HG02981 (cell line): ENCODE data around the gene COMMD1.
"Not testable (repeated sequence)": the region's sequence is repeated elsewhere in the genome, so short reads cannot be mapped to it uniquely, and the experiment has no call there.

Experiments used
- ATAC-seq: cut with Tn5 transposase; IDR thresholded peaks from one replicate; pipeline ENCODE4 v1.9.1; 2021; ENCODE audit warnings: mild to moderate bottlenecking, moderate library complexity; ENCODE audit not compliant: unreplicated experiment

Gene COMMD1

DNA sequence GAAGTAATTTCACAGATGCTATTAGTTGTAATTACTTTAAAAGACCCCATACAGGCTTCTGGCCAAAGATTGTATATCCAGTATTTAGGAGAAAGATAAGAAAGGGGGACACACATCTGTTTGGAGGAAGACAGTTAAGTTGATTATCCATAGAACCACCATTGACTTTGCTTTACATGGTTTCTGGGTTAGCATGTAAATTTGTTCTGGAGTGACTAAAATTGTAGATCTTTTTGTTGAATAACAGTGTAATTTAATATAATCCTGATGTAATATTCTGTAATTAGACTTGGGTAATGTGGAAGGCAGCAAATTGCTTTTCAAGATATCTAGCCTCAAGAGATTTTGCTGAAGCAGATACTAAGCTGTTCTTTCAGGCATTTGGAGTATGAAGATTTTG, 17.2 kb downstream of the COMMD1 start:
- no peak for ATAC-seq

DNA sequence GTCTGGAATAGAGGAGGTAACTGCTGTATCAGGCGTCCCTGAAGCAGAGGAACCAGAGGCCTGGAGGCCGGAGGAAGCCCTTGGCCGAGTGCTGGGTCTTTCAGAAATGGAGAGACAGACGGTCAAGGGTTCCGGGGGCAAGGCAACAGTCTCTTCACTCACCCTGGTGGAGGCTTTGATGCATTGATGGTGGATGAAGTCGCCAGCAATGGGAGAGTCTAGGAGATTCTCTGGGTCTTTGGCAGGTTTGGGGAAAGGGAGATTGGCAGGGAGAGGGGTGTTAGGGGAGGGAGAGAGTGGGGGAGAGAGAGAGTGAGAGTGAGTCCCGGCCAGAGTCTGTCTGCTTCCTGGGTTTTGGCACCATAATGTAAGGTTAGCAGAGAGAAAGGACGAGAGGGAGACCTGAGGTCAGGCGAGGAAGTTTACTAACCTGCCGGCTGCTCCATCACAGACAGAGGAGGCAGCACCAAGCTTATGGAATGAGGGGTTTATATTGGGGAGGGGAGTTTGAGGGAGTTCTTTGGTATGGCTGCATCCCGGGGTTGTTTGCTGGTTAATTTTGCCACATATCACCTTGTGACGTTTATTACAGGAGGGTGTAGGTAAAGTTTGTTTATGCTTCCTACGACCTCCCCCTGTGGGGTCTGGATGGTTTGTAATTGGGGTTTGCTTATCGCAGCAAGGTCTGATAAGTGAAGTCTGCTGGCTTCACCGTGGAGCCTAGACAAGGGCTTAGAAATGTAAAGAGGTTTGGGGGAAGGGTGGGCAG, 19.6 kb downstream of the COMMD1 start:
- no peak for ATAC-seq

DNA sequence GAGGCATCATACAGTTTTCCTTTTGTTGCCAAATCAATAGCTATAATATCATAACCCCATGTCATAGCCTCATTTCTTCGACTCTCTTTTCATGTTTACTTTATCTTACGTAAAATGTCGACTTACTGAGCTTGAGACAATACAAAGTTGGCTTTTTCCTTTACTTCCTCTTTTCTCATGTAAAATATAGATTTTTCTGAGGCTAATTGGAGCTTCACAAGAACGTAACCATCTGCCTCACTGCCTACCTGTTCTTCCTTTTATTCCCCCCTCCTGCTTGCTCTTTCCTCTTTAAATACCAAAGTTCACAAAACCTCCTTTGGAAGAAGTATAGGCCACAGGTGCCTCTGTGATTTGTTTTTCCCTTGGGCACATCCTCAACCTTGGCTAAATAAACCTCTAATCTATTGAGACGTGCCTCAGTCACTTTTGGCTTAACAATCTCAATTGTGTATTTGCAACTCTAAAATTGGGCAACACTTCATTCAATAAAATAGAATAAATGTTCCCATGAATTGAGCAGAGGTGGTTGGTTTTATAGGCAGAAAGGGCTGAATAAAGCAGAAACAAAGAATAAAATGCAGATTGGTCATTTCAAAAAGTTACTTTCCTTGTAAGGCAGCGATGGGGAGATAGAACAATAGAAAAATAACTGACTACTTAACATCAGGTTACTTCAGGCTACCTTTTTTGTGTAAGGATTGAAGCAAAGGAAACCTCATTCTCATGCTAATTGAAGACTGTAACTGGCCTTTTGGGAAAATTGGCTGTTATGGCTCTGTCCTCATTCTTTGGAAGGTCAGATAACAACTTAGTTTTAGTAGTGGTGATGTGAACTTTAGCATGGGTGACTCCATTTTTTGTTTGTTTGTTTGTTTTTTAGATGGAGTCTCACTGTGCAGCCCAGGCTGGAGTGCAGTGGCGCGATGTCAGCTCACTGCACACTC, 21.3 kb downstream of the COMMD1 start:
- ATAC-seq, result no peak

DNA sequence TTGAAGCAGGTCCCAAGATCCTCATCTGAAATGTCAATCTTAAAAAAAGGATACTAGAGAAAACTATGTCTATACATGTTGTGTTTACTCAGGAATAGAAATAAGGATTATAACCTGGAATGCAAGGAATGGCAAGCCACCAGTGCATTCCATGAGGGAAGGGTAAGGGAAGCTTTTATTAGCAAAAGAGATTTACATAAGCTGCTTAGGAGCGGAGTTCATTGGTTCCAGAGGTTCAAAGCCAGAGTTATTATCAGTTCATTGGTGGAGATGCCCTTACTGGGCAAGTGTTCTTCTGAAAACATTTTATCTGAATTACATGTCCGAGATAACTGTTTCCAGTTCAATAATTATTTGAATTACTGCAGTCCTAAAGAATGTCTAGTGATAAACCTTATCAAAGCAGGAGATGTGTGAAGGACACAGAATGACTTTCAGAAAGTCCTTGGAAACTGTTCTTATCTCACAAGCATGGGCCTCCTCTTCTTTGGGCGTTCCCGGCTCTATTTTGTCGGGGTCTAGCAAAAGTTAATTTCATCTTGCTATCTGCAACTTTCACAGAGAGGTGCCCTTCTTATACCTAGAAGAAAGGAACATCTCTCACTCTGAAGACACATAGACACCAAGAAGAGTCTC, 23.5 kb downstream of the COMMD1 start:
- no peak for ATAC-seq

DNA sequence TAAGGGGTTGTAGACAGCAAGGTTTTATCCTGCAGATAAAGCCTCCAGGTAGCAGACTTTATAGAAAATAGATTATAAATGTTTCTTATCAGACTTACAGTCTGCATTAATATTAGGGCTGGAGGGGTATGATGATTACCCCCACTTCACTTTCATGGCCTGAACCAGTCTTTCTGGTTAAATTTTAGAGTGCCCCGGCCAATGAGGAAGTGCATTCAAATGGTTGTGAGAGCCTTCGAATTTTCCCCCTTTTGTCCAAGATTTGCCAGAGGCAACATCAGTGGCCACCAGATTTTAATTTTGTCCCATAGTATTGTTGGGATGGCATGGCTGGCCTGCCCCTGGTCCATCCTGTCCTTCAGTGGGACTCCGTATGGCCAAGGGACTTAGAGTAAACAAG, 31.6 kb downstream of the COMMD1 start:
- no peak for ATAC-seq

DNA sequence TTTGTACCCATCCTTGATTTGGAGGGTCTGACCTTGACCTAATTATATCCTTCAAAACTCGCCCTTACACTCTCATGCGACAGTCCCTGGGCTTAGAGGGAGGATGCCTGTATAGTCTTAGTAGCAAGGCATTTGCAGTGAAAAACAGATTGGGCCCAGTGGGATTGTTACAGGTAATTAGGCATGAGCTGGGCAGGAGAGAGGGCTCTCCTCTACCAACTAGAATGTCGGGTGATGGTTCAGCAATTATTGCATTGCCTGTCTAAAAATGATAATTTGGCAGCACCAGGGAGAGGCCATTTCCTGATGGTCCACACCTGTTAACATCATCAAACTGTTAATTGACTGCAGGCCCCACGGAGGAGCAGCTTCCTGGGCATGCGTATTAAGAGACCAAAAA, 32.4 kb downstream of the COMMD1 start:
- no peak for ATAC-seq

DNA sequence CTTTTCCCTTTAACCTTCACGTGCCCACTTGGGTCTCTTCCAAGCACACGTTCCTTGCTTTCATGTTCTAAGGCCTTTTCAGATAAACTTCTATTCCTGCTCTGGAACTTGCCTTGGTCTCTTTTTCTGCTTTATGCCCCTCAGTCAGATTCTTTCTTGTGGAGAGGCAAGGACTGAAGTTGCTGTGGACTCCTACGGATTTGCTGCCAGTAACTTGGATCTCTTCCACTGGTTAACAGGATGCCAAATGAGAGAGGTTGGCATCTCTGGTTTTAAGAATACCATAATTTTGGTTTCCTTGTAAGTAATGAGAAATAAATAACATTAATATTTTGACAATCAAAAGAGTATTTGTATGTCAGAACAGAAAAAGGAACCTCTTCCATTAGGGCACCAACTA, 33.0 kb downstream of the COMMD1 start:
- no peak for ATAC-seq

DNA sequence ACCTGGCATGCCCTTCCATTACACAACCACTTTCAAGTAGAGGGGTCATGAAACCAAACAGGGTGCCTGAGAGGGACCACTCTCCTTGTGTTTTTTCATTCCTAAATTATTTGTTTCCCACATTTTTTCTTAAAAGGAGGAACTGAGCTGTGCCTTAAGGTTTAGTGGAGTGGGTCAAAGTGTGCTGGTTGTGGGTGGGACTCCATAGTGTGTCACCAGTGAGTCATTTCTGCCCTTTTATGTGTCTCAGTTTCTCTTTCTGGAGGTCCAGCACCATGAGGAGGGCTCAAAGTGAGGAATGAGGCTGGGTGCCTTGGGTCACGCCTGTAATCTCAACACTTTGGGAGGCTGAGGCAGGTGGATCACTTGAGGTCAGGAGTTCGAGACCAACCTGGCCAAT, 37.8 kb downstream of the COMMD1 start:
- ATAC-seq, result no peak

DNA sequence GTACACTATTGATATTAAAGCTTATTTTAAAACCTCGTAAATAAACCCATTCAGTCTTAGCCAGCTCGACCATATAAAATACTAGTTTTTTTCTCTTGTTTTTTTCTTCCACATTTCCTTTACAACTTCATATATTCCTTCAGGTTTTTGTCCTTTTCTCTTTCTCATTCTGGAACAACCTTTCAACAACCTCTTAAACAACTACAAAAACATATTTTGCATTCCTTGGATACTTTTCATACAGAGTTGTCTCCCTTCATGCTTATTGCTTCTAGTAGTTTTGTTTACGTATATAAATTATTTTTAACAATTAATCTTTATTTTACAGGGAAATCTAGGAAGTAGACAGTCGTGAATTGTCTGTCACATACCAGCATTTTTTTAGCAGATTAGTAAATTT, 41.2 kb downstream of the COMMD1 start:
- ATAC-seq, result no peak

DNA sequence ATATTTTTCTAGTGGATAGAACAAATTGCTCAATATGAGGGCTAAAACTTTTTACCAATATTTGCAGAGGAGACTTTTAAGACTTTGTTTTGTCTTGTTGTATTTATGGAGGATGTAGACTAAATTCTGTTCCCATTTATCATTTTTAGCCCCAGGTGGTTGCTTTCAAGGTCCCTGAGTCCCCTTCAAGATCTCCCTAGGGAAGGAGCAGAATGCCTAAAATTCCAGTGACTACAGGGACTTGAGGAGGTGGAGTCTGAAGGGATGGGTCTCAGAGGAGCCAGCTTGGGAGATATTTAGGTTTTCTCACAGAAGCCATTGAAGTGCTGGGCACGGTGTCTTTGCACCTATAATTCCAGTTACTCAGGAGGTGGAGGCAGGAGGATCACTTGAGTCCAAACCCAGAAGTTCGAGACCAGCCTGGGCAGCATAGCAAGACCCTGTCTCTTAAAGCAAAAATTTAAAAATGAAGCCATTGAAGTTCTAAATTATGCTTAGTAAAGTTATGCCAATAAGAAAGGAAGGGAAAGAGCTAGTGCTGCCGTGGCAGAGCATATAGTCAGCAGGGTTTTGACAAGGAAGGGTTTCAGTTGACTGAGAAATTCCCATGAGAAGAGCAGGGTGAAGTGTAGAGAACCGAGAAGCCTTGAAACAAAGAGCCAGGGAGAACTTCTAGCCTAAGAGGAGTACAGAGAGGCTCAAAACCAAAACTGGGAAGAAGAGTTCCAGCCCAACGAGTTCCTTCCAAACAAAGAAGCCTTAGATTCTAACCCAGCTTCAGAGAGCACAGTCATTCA, 43.4 kb downstream of the COMMD1 start:
- no peak for ATAC-seq

DNA sequence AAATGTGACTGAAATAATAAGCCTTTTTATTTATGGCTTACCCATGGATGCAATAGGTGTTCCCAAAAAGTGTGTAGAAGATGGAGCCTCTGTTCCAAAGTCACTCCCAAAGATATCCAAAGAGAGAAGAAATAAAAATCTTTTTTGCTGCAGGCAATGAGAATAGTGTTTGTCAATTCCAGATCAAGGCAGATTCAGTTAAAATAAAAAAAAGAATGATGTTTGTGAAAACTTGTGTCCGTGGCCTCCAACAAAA, 43.9 kb downstream of the COMMD1 start:
- ATAC-seq, result no peak

DNA sequence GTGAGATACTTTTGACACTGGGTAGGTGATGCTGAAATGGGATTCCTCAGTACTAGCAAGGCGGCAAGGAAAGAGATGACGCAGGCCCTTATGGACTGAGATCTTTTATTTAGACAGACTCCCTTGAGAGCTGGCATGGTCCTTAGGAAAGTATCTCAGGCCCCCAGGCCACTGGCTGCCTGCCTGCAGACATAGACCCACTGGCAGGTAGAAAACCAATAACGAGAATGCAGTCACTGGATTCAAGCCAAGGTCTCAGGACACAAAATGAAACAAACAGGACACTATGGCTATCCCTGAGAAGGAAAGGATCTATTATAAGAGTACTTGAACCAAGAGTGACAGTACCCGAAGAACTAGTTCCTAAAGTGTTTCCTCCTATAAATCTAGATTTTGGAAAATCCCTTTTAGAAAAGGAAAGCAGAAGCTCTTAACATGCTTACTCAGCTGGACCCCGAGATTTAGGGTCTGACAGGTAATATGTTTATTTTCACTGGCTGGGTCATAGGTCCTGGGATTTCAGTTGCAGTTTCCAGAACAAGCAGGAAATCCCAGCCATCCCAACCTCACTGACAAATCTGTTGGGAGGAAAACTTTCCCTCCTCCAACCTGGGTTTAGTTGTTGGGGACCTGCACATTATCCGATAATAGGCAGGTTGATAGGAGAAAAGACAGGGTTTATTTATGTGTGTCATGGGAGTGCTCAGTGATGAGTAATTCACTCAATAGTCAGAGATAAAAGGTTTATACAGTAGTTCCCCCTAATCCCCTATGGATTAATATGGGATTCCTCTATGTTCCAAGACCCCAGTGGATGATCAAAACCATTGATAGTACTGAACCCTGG, 44.5 kb downstream of the COMMD1 start:
- ATAC-seq, result no peak

DNA sequence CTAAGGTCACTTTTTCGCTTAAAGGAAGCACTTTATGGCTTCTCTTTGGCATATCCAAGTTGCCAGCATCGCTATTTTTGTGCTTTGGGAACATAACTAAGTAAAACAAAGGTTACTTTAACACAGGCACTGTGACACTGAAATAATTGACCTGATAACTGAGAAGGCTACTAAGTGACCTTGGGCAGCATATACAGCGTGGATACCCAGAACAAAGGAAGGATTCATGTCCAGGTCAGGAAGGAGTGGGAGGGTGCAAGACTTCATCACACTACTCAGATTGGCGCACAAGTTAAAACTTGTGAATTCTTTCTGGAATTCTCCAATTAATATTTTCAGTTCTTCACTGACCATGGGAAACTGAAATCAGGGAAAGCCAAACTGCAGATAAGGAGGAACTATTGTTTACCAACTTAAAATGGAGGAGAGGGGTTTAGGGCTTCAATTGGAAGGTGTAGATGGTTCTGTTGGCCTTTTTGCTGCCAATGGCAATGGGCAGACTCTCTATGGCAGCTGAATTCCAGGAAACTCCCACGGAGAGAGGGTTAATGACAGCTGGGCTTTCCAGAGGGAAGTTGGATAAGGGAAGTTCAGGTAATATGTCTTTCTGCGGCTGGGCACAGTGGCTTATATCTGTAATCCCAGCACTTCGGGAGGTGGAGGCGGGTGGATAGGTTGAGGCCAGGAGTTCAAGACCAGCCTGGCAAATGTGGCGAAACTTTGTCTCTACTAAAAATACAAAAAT, 45.3 kb downstream of the COMMD1 start:
- ATAC-seq, result no peak

DNA sequence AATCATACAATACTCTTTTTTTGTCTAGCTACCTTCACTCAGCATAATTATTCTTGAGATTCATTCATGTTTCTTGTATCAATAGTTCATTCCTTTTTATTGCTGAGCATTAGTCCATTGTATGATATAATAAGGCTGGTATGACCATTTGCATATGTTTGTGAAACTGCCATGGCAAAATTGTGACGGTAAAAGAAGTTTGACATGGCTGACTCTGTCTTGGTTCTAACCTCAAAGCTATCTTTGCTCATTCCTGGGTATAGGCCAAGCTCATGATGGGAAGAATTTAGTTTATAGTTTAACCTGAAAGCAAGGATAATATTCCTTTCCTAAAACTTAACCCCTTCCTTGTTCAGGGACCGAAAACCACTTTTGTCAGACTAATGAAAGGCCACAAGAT, 46.4 kb downstream of the COMMD1 start:
- ATAC-seq, result no peak

DNA sequence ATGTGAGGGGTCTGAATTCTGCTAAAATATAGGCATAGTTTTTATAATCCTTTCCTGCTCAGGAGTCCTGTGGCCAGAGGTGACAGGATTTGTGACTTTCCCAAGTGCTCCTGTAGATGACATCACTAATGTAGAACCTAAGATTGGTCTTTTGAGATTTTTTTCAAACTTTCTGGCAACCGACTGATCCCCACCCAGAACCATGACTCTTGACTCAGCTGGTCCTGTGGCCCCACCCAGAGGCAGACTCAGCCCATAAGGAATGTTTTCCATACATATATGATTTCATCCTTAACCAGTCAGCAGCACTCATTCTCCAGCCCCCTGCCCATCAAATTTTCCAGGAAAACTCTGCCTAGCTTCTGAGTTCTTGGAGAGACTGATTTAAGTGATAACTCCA, 46.8 kb downstream of the COMMD1 start:
- ATAC-seq, result no peak

DNA sequence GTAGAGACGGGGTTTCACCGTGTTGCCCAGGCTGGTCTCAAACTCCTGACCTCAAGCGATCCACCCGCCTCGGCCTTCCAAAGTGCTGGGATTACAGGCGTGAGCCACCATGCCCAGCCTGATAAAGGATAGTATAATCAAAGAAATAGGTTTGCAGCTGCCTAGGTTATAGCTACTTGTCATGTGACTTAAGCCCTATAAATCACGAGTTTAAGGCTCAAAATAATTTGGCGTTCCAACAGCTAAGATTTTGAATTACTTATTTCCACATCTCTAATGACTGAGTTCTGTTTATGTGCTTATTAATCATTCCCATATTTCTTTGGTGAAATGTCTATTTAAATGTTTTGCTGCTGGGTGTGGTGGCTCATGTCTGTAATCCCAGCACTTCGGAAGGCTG, 49.4 kb downstream of the COMMD1 start:
- ATAC-seq, result not testable (repeated sequence)

DNA sequence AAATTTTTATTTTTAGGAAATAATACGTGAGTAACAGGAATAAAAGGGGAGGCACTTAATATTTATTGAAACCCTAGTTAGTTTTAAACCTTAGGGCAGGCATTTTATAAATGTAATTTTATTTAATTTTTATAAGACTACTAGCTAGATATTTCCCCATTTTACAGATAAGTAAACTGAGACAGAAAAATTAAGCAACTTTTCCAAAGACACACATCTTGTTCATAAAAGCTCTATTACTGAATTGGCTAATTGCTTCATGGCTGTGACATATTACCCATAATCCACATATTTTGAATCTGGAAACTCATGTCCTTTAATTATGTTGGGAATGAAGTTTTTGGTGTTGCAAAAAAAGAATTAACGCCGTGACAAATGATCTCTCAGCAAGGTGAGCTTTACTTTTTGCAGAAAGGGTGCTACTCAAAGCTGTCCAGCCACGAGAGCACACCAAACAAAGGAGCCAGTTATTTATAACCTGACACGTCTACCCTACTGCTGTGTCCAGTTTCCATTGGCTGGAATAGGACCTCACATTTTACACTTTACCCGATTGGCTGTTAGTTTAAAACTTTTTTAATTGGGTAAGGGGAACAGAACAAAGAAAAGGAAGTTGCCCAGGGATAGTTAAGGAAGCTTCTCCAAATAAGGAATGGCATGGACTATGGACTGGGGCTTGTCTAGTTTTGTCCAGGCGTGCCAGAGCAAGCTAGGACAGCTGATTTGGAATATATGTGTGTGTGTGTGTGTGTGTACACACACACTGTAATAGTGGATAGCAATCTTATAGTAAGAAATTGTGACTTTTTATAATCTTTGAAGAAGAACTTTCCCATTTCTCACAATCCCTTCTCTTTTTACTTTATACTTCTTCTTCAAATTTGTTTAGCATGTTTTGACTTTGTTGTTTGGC, 54.2 kb downstream of the COMMD1 start:
- no peak for ATAC-seq

DNA sequence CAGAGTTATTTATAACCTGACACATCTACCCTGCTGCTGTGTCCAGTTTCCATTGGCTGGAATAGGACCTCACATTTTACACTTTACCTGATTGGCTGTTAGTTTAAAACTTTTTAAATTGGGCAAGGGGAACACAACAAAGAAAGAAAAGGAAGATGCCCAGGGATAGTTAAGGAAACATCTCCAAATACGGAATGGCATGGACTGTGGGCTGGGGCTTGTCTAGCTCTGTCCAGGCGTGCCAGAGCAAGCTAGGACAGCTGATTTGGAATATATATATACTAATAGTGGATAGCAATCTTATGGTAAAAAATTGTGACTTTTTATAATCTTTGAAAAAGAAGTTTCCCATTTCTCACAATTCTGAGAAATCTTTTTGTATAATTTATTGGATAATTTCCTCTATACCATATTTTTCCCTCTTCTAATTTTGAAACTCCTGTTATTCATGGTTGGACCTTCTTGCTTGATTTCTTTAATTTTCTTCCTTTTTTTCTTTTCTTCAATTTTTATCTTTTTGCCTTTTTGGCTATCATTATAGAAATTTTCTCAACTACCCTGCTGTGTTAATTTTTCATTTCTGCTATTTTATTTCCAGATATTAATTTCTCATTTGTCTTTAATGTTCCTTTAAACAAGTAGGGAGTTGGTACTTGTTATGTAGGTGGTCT, 55.9 kb downstream of the COMMD1 start:
- no peak for ATAC-seq
